ENCODE measurements around the gene SPTB. TPM values are rescaled to one million over a fixed set of nuclear protein-coding genes. Genes with fewer than 3 reads are reported as not detected.
"Not testable (repeated sequence)": the region's sequence is repeated elsewhere in the genome, so short reads cannot be mapped to it uniquely, and the experiment has no call there.

The SPTB gene
- total RNA-seq, 1 donor from 2014 or later = 32.7 TPM

GRCh38 chr14:64818151-64818550 lies 61.6 kb downstream of the SPTB start:
- DNase-seq = no peak

GRCh38 chr14:64817631-64818030 lies 62.1 kb downstream of the SPTB start:
- DNase-seq = no peak

DNA sequence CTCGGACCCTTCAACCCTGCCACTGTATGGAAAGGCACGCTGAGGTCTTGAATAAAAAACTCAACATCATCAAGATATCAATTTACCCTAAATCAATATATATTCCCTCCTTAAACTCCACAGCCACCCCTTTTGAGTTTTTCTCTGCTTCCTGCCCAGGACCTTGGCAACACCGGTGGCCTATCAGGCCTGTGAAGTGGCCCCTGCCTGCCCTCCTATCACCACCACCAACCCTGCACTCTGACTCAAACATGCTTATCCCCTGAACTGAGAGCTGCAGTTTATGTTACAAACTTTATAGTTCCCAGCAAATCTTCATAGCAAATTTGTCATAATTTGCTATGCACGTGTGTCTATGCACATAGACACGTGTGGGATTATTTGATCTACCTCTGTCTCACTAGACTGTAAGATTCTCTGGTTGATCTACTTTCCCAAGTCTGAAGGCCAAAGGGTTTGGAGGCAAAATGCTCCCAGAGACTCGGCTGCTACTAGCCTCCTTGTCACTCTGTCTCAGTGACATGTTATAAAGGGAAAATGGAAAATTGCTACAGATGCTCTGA lies 63.4 kb downstream of the SPTB start:
- no peak for DNase-seq

- no peak for DNase-seq
These were observed 64.5 kb downstream of the SPTB start for GRCh38 chr14:64815257-64815656.

- DNase-seq = no peak
These were observed 67.3 kb downstream of the SPTB start for GRCh38 chr14:64812412-64812811.

GRCh38 chr14:64811676-64812075 lies 68.0 kb downstream of the SPTB start:
- no peak for DNase-seq

DNA sequence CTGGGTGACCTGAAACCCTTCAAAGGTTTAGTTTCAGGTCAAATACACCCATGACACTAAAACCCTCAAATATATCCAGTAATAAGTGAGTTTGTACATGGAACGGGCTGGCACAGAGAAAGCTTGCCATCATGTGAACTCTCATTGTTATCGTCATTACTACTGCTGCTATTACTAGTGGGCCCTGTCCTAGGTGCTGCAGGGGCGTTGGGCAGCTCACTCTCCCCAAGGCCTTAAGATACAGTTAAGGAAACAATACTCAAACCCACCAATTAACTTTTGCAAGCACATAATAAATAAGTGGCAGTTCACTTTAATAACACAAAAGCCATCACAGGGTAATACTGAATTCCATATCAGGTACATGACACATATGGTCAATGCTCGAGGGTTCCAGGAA lies 71.3 kb downstream of the SPTB start:
- DNase-seq = no peak

DNA sequence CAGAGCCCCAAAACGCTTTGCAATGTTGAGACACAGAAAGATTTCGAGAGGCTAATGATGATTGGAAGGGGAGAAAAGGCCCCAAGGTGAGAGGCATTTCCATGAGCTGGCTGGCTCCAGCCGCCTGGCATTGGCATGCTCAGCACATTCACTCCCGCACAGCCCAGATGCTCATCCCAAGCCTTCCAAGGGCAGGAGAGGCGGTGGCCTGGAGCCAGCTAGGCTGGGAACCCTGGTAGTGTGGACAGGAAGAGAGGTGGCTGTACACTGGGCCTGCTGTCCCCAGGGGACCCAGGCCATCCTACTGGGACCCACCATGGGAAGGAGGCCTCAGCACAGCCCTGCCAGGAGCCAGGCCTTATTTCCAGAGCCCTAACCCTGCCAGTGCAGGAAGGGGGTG lies 72.2 kb downstream of the SPTB start:
- no peak for DNase-seq

DNA sequence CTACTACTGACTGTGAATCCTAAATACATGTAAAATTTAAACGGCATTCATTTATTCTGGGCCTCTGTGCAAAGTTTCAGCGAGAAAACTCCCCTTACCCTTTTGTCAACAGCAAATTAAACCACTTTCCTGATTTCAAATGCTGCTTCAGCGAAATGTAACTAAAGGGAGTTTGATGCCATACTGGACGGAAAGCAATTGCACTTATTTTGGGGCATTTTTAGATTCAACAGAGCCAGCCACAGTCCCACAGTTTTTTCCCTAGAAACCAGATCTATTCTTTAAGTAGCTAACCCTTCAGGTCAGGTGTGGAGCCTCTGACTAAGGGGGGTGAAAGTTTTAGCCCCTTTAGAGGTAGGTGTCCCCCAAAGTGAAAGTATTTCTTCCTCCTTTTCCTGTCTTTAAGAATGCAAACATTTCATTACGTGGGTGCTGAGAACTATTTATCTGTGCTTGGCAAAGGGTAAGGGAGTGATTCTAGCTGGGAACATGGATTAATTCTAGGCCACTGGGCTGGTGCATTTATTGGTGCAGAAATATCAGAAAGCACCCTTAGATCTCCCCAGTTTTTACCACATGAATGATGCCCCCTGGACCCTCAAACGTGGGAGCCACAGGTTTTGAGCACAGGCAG lies 72.7 kb downstream of the SPTB start:
- no peak for DNase-seq

- DNase-seq = no peak
These were observed 73.4 kb downstream of the SPTB start for GRCh38 chr14:64806202-64806861.

GRCh38 chr14:64805646-64806045 lies 74.1 kb downstream of the SPTB start:
- not testable (repeated sequence) for DNase-seq

DNA sequence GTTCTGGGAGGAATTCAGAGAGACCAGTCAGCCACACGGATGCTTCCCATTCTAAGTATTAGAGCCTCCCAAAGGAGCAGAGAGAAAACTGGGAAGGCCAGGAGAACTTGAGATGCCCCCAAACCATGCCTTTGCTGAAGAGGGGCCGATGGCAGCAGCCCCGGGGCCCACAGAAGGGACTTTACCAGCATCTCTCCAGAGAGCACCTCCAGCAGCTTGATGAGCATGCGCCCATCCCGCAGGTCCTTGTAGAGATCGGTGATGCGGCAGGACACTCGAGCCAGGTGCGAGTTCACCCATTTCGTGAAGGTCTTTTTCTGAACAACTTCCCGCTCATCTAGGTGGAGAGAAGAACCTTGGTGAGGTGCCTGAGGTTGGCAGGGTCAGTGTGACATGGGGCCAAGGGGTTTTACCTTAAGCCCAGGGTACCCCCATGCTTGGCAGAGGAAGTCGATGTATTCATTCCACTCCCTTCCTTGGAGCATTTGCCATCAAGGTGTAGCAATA lies 74.9 kb downstream of the SPTB start:
- DNase-seq = no peak

DNA sequence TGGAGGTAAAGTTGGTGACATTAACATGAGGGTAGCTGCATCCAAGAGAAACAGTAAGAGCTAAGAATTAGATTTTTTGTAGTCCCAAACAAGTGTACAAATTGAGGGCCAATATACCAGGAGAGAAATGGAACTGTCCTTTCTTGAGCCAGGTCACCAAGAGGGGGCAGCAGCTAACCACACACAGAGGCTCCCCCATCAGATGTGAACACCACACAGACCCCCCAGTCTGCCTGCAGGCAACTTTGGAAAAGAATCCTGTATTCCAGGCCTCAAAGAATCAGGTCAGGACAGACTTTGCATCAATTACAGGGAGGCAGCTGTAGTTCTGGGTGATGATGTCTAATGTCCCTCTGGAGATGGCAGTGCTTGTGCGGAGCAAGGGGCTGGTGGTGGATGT lies 77.9 kb downstream of the SPTB start:
- no peak for DNase-seq

DNA sequence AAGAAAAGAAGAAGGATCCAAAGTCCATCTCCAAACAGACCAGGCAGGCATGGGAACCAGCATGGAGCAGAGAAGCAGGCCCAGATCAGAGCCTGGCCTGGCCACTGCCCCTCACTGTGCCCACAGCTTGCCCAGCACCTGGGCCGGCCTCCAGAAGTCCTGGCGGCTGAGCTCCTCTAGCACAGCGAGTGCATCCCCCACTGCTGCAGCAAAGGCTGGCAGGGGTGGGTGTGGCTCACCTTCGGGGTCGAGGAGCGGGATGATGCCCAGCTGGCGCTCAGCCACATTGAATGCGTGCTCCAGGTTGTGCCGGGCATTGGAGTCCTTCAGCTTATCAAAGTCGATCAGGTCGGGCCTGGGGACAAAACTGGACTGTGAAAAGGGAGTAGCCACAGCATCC lies 78.7 kb downstream of the SPTB start:
- DNase-seq = no peak

DNA sequence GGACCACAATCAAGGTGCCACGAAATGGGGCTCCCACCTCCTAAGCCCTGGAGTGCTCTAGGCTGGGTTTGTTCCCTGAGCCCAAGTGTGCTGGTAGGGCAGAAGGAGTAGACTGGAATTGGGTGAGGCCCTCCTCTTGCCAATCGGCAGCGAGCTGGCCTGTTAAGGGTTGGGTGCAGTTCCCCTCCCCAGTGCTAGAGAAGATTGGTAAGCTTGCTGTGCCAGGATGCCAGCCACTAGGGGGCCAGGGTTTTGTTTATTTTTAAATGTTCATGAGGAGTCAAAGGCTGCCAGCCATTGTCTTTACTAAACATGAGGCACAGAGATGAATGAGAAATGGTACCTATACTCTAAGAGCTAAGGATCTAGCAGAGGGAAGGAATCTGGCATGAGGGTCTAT lies 79.7 kb downstream of the SPTB start:
- DNase-seq = no peak

GRCh38 chr14:64799555-64799954 lies 80.2 kb downstream of the SPTB start:
- DNase-seq = no peak

GRCh38 chr14:64796369-64796768 lies 83.3 kb downstream of the SPTB start:
- DNase-seq = no peak

DNA sequence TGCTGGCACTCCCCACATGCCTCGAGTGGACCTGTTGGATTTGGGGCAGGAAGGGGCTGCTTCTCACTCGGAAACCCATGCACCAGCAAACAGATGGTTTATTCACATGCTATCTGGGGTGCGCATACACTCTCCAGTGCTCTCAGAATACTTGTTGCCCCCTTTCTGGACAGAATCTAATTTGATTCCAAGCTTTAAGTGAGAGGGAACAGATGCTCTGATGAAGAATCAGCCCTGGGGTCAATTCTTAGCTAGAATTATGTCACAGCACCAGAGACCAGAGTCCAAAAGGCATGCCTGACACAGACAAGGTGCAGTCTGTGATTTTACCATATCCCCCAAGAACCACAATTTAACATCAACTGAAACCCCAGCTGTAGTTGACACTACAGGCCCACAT lies 83.8 kb downstream of the SPTB start:
- DNase-seq = no peak

GRCh38 chr14:64795211-64795610 lies 84.5 kb downstream of the SPTB start:
- no peak for DNase-seq

GRCh38 chr14:64792871-64793560 lies 86.7 kb downstream of the SPTB start:
- no peak for DNase-seq

GRCh38 chr14:64792231-64792630 lies 87.5 kb downstream of the SPTB start:
- no peak for DNase-seq

DNA sequence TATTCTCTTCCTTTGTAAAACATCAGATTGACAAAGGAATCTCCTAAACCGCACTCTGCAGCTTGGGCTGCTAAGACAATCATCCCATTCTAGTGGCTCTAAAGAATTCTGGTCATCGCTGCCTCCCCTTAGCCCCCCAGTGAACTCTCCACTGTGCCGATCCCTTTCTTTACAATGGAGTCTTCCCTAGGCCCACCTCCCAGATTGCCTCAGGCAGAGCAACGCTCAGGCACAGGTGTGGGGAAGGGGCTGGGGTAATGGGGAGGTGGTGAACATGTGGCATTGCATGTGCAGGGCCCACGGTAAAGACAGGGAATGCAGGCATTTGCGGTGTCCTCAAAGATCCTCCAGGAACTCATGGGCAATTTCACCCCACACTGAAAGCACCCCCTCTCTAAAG lies 89.2 kb downstream of the SPTB start:
- no peak for DNase-seq

DNA sequence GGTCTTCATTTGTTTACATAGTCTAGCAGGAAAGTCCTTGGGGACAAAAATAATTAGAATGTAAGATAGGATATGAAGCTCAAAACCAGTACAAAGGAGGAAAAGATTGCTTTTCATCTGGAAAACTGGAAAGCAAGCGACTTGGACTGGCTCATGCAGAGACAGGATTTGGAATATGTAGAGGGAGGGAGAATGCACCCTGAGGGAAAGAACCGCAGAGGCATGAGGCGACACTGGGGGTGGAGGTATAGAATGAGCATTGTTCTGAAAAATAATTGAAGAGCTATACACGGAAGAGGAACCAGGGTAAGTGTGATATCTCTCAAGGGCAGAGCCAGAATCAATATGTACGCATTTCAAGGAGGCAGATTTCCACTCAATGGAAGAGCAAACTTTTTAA lies 90.0 kb downstream of the SPTB start:
- no peak for DNase-seq
